Astrocyte (in vitro differentiated cells and primary cell): ENCODE results near the gene RGS17.

Experiments
- CTCF ChIP-seq: IDR thresholded peaks from 2 replicates; pipeline ENCODE4 v1.5.1; 2011; ENCODE audit warnings: low read depth, mild to moderate bottlenecking, inconsistent platforms, low read length, moderate library complexity; ENCODE audit not compliant: insufficient read depth
- EZH2 ChIP-seq: IDR thresholded peaks from 2 replicates; pipeline ENCODE4 v1.6.1; 2012; ENCODE audit warnings: mild to moderate bottlenecking, low read length, inconsistent platforms; ENCODE audit not compliant: insufficient read depth

- no peak for TF ChIP-seq CTCF
- no peak for TF ChIP-seq EZH2
Observed at GRCh38 chr6:153143200-153143599, 12.1 kb upstream of the RGS17 start.
